Ureter (tissue), 1 donor: Measurements from ENCODE around the gene MPPED2. TPM values are rescaled to one million over a fixed set of nuclear protein-coding genes. Genes with fewer than 3 reads are reported as not detected.

Experiments
- DNase-seq: peaks from one replicate; pipeline ENCODE4 v3.0.0-alpha.2; 2020; ENCODE audit warnings: low spot score
- total RNA-seq: library from RNA; stranded (reverse); gene quantifications from one replicate; pipeline ENCODE4 v1.2.4, GENCODE V29; 2023
- donor health status: DM: yes; HTN: yes; CAD: no.

Gene MPPED2
- total RNA-seq, 1 donor from 2014 or later: 77.2 TPM

DNA sequence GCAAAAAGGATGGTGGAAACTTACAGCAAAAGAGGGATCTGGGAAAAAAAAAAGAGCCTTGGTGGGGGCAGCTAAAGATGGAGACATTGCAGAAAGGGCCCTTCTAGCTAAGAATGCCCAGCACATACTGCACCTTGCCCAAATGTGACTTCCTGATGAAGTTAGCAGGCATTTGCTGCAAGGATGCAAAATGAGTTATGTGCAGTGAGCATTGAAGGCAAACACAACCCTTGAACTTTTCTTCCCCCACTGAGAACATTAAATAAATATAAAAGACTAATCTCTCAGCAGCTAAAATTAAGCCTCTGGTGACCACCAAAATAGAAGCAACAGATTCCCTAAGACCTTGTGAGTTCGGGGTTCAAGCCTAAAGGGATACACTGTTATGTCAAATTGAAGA lies 133.3 kb downstream of the MPPED2 start:
- DNase-seq: no peak

DNA sequence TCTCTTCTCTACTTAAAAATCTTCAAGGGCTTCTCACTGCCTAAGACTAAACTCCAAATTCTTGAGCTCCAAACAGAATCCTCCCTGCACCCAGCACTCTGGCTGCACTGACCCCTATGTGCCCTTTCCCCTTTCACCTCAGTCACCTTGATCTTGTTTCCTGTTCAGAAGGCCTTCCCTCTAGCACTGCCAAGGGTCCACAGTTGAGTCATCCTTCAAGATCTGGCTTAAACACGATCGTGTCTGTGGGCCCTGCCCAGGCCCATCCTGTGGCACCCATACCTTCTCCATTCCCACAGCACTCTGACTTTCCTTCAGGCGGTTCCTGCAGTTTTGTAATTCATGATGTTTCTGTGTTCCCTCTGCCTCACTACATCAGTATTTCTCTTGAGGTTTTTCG lies 134.0 kb downstream of the MPPED2 start:
- no peak for DNase-seq

- no peak for DNase-seq
These were observed 134.5 kb downstream of the MPPED2 start for GRCh38 chr11:30451626-30452025.

DNA sequence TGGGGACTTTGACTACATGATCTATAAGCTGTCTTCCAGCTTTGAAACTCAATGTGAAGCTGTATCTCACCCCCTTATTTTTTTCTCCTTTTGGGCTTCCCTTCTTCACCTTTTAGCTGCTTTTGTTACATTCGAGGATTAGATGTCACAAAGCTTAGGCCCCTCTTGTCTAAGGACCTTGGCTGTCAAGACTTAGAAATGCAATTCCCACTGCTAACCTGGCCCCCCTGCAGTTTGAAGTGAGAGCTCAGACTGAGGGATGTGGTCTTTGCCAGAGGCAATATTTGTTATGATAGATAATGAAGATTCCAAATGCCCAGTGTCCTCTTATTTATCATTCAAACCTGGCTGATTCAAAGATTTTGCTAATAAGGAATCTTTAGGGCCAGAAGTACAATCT lies 135.0 kb downstream of the MPPED2 start:
- DNase-seq: no peak

DNA sequence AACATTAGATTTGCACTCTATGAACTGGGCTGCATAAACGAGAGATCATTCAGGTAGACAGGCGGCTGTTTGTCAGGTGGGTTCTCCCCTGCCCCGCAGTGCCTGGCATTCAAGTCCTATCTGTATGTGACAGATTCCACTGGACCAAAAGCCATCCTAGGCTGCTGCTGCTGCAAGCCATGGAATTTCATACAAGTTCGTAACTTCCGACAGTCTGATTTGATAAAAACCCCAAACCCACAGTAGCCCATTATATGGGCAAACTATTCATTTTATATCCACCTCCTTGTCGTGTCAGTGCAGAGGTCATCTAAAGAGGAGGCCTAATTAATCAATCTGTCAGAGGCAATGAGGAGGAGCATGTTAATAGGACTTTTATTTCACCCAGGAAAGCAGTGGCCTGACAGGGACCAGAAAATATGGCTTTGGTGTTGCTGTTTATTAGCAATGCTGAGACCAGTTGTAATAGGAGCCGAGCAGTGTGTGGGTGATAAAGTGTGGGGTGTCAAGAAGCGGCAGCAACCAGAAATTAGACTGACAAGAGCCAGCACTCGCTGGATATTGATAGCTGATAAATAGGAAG lies 139.0 kb downstream of the MPPED2 start:
- DNase-seq: no peak

DNA sequence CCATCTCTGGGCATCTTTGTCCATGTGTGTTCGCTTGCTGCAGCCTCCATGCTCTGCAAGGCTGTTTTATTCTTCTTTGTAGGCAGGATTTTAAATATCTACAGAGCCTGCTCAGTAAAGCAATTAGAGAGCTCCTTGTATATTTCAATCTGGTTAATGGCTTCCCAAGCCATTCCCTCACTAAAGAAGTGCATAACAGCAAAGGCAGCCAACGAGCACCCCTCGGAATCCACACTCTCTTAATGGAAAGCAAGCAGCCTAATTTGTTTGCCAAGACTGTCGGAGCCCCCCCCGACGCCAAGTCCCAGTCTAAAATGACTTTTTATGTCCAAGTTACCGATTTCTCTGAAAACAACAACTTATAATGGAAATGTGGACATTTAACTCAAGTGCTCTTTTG lies 139.6 kb downstream of the MPPED2 start:
- no peak for DNase-seq

DNA sequence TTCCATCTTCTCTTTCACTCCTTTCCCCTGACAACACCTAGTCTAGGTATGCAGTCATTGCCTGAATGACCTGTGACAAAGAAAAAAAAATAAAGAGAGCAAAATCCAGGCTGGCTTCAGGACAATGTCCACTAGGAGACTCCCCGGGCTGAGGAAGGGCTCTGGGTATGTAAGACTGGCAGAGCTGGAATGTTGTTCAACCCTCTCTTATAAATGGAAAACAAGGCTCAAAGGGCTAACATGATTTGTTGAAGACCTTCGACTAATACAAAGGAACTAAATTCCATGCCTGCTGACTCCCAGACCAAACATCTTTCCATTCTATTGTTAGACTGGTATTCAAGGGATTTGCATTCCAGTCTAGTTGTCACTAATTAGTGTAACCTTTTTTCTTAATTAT lies 141.1 kb downstream of the MPPED2 start:
- no peak for DNase-seq

GRCh38 chr11:30440510-30440909 lies 145.6 kb downstream of the MPPED2 start:
- DNase-seq: no peak

- DNase-seq: no peak
These were observed 149.4 kb downstream of the MPPED2 start for GRCh38 chr11:30436801-30437200.

DNA sequence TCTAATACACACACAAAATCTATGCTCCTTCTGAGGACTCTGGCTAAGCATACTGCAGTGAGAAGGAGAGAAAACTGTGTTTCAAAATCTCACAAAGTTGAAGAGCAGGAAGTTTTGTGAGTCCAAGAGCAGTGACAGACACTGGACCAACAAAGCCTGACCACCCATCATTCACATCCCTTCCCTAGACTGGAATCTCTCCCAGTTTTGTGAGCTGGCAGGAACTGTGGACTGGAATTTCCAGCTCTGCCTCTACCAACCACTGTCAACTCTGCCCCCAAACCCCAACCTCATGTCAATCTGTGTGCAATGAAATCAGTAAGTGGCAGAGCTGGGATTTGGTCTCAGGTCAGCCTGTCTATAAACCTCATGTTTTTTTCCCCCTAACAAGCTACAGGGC lies 150.7 kb downstream of the MPPED2 start:
- no peak for DNase-seq

DNA sequence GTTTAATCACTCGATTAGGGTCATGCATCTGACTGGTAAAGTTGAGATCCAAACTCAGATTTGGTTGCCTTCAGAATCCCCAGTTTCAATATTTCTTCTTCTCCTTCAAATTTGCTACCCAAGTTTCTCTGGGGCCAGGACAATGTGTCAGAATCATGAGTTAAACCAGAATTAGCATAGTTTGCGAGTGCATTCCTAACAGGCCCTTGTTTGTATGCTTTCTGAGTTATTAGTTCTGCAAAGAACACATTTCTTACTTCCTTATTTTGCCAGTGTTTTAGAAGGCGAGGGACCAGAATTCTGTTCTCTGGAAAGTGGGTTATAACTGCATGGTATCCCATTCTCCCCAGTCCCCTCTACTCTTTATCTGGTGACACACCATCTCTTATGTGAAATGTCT lies 151.3 kb downstream of the MPPED2 start:
- no peak for DNase-seq

DNA sequence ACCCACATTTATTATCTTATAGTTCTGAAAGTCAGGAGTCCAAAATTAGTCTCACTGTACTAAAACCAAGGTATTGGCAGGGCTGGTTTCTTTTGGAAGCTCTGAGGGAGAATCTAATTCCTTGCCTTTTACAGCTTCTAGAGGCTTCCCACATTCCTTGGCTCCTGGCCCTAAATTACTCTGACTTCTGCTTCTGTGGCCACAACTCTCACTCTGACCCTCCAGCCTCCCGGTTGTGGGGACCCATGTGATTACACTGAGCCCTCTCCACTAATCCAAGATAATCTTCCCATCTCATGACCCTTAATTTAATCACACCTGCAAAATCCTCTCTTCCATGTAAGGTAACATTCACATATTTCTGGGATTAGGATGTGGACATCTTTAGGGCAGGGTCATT lies 152.3 kb downstream of the MPPED2 start:
- DNase-seq: no peak

DNA sequence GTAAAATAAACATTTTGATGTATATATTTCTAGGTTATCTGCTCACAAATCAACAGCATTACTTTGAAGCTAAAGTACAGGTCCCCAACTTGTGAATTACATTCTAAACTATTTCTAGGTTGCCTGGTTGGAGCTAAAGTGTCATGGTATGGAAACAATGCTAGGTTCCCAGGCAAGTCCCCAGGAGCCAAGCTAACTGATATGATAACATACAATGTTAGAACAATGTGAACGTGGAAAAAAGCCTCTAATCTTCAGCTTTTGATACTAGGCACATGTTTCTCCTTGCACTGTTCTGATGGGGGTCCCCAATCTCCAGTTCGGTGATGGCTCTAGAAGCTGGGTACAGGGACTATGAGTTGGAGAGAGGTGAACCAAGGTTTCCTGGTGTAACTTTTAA lies 153.4 kb downstream of the MPPED2 start:
- DNase-seq: no peak

DNA sequence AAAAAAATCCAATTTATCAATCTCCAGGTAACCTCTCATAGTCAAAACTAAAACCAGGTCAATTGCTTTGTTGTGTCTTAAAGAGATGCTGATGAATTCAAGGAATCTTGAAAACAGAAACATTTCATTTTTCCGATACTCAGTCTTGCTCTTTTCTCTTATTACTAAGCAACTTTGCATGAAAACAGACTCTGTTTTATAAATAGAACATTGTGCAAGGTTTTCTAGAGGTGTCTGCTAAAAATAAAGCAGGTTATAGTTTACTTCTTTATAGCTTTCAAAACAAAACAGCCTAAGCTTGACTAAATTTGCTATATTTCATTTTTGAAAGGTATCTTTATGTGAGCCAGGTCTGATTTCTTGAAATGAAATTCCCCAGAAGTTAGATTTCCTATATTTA lies 154.0 kb downstream of the MPPED2 start:
- no peak for DNase-seq

DNA sequence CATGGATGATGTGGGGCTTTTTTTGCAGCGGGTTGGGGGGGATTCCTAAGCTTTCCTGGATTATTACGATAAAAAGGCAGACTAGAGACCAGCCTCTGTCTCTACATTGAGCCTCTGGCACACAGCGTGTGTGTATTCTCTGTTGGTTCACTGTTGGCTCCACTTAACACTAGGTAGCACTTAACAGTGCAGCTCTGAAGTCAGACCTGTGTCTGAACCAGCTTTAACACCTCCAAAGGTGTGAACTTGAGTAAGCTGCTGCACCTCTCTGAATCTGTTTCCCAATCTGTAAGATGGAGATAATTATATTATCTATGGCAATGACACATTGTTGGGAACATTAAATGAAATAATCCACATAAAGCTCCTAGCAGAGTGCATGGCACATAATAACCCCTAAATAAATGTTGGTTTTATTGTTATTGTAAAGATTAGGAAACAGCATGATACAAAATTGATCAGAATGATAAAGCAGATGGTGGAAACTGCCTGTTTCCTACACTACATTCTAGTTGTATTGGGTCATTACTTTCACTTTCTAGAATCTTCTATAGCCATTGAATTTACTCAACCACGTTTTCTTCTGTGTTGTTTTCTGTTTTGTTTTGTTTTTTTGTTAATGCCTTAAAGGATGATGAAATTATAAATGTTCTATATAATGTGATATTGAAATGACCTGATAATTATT lies 154.9 kb downstream of the MPPED2 start:
- no peak for DNase-seq

DNA sequence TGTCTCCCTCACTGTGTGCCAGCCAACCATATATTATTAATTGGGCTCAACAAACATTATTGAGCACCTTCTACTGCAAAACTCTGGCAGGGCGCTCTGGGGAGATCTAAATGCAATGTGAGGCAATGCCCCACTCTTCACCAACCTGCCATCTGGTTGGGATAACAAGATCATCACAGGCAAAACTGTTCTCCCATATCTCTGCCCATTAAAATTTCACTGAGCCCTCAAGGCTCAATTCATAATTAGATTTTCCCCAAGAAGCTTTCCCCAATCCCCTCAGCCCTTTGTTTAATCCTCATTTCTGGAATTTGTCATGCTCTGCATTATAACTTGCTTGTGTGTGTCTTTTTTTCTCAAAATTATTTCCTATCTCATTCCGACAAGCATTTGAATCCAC lies 156.6 kb downstream of the MPPED2 start:
- no peak for DNase-seq

- no peak for DNase-seq
These were observed 159.4 kb downstream of the MPPED2 start for GRCh38 chr11:30426781-30427180.

DNA sequence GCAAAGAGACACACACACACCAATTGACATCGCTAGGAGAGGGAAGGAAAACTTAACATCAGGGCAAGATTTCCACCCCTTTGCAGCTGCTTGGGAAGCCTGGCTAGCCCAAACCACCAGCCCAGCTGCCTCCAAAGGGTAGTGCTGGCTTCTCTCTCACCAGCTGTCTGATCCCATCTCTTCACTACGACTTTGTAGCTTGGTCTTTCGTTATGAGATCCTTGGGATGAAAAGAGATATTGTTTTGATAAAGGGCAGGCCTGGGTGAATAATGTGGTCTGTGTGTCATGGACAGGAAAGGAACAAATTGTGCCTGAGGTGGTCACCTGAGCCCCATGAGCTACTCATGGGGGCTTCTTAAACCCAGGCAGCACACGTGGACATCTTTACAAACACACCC lies 161.3 kb downstream of the MPPED2 start:
- DNase-seq: no peak

- DNase-seq: no peak
These were observed 161.8 kb downstream of the MPPED2 start for GRCh38 chr11:30424321-30424720.

- DNase-seq: peak; percentile 64
These were observed 162.3 kb downstream of the MPPED2 start for GRCh38 chr11:30423886-30424285.

DNA sequence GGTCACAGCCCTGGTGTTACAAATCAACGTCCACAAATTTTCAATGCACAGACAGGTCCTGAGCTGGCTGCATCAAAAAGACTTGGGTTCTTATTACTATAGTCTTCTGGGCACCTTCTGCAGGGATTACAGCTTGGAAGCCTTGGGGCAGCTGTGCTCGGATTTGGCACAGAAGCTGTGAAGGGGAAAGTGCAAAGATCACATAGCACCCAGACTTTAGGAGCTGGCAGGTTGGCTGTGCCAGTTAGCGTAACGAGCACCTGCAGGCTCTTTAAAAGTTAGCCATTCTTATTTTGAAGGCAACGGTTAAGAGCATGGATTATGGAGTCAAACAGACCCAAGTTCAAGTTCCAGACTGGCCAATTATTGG lies 162.9 kb downstream of the MPPED2 start:
- DNase-seq: no peak

- DNase-seq: no peak
These were observed 163.5 kb downstream of the MPPED2 start for GRCh38 chr11:30422447-30423278.

GRCh38 chr11:30420233-30420787 lies 165.8 kb downstream of the MPPED2 start:
- DNase-seq: no peak
